Gastroesophageal sphincter (tissue), 3 donors: ENCODE results near the gene PARK7.
"Not testable (repeated sequence)": the region's sequence is repeated elsewhere in the genome, so short reads cannot be mapped to it uniquely, and the experiment has no call there.

Source experiments
- POLR2A ChIP-seq, 2 donors: fragments of 450-650 bp; IDR thresholded peaks; one replicate each; pipeline ENCODE4 v1.6.1; 2017; ENCODE audit warnings: antibody characterized with exemption in 2 of 2, mild to moderate bottlenecking in 2 of 2, moderate library complexity in 1 of 2
- TF ChIP-seq, protein P1 (sequence below), 4 experiments: fragments of 200-600 bp in 2 of 4; fragments of 450-650 bp in 2 of 4; sonication (generic) in 1 of 4; IDR thresholded peaks; one replicate each; pipeline ENCODE4 v1.5.1; 2017 to 2019; ENCODE audit warnings: antibody characterized with exemption in 4 of 4, mild to moderate bottlenecking in 2 of 4, moderate library complexity in 2 of 4

DNA sequence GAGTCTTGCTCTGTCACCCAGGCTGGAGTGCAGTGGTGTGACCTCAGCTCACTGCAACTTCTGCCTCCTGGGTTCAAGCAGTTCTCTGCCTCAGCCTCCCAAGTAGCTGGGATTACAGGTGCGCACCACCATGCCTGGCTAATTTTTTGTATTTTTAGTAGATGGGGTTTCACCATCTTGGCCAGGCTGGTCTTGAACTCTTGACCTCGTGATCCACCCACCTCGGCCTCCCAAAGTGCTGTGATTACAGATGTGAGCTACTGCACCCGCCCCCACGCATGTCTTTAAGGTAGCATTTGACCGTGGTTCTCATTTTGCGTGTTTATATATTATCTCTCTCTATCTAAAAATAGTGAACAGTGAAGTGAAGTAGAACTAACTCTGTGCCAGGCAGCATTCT is 2.3 kb downstream of the PARK7 start:
- TF ChIP-seq, protein P1, sequence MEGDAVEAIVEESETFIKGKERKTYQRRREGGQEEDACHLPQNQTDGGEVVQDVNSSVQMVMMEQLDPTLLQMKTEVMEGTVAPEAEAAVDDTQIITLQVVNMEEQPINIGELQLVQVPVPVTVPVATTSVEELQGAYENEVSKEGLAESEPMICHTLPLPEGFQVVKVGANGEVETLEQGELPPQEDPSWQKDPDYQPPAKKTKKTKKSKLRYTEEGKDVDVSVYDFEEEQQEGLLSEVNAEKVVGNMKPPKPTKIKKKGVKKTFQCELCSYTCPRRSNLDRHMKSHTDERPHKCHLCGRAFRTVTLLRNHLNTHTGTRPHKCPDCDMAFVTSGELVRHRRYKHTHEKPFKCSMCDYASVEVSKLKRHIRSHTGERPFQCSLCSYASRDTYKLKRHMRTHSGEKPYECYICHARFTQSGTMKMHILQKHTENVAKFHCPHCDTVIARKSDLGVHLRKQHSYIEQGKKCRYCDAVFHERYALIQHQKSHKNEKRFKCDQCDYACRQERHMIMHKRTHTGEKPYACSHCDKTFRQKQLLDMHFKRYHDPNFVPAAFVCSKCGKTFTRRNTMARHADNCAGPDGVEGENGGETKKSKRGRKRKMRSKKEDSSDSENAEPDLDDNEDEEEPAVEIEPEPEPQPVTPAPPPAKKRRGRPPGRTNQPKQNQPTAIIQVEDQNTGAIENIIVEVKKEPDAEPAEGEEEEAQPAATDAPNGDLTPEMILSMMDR (IDR thresholded peaks at IDR 0.05), result not testable (repeated sequence)
- not testable (repeated sequence) for TF ChIP-seq POLR2A (IDR thresholded peaks at IDR 0.05)
